Brain microvascular endothelial cell (primary cell): ENCODE measurements around the gene LRRC26.

ENCODE experiments used
- DNase-seq: peaks from one replicate; pipeline ENCODE4 v3.0.0-alpha.2; 2020
- H3K27ac ChIP-seq: fragments of 250-450 bp; sonication (Bioruptor Pico); 2 replicates; pipeline ENCODE4 v1.5.1; 2020; ENCODE audit warnings: mild to moderate bottlenecking, moderate library complexity
- H3K27me3 ChIP-seq: fragments of 250-450 bp; sonication (Bioruptor Pico); replicated peaks from 2 replicates; pipeline ENCODE4 v1.5.1; 2020; ENCODE audit warnings: mild to moderate bottlenecking
- H3K36me3 ChIP-seq: fragments of 250-450 bp; sonication (Bioruptor Pico); replicated peaks from 2 replicates; pipeline ENCODE4 v1.5.1; 2020; ENCODE audit warnings: mild to moderate bottlenecking
- H3K4me3 ChIP-seq: 2 replicates; pipeline ENCODE4 v1.5.1; 2011; ENCODE audit warnings: low read depth, mild to moderate bottlenecking, control low read depth, low read length, moderate library complexity
- CTCF ChIP-seq: IDR thresholded peaks from 2 replicates; pipeline ENCODE4 v1.5.1; 2011; ENCODE audit warnings: low read depth, mild to moderate bottlenecking, moderate library complexity, low read length, control low read depth, inconsistent platforms; ENCODE audit errors: missing control alignments
- in situ Hi-C: cut with HindIII; loops from 2 replicates; pipeline ENCODE4 v1.10.0; 2017; ENCODE audit warnings: low sequenced_read_pairs, low pct_ligation_motif_present

Gene LRRC26

GRCh38 chr9:137152844-137153405 is 16.9 kb downstream of the LRRC26 start:
- Histone ChIP-seq H3K27me3 (no peaks in the 10 kb centered on the region), H3K36me3 (no peaks in the 10 kb centered on the region), H3K4me3 (no peak overlapping the region), H3K27ac (no peak overlapping the region)
- in situ Hi-C loops, result no loop called here
- no peak for DNase-seq
- TF ChIP-seq CTCF, result no peak

- TF ChIP-seq CTCF, result no peak
- DNase-seq, result peak; percentile 16
- Histone ChIP-seq H3K27me3 (no peaks in the 10 kb centered on the region), H3K27ac (no peak overlapping the region), H3K4me3 (no peak overlapping the region), H3K36me3 (no peaks in the 10 kb centered on the region)
- in situ Hi-C loops, result no loop called here
Observed at GRCh38 chr9:137150617-137151457, 19.0 kb downstream of the LRRC26 start.

- TF ChIP-seq CTCF, result no peak
- H3K27me3 ChIP-seq, result no peaks in the 10 kb centered on the region
- in situ Hi-C loops, result no loop called here
- DNase-seq, result no peak
- H3K4me3 ChIP-seq, result no peak overlapping the region
- H3K27ac ChIP-seq, result no peak overlapping the region
- no peaks in the 10 kb centered on the region for H3K36me3 ChIP-seq
Observed at GRCh38 chr9:137149942-137150616, 19.8 kb downstream of the LRRC26 start.

GRCh38 chr9:137149363-137149762 is 20.5 kb downstream of the LRRC26 start:
- H3K27me3 ChIP-seq, result no peaks in the 10 kb centered on the region
- TF ChIP-seq CTCF, result no peak
- in situ Hi-C loops, result no loop called here
- no peak overlapping the region for H3K4me3 ChIP-seq
- DNase-seq, result no peak
- H3K36me3 ChIP-seq, result no peaks in the 10 kb centered on the region
- H3K27ac ChIP-seq, result no peak overlapping the region

GRCh38 chr9:137148661-137149060 is 21.2 kb downstream of the LRRC26 start:
- no peaks in the 10 kb centered on the region for H3K36me3 ChIP-seq
- no peak for DNase-seq
- TF ChIP-seq CTCF, result no peak
- no peaks in the 10 kb centered on the region for H3K27me3 ChIP-seq
- no peak overlapping the region for H3K4me3 ChIP-seq
- in situ Hi-C loops, result no loop called here
- H3K27ac ChIP-seq, result no peak overlapping the region
